K562 (cell line): ENCODE data around the gene SECISBP2. TPM values are rescaled to one million over a fixed set of nuclear protein-coding genes. Genes with fewer than 3 reads are reported as not detected.
A peak's percentile ranks its signal among the peaks of the same experiment; 100 is the strongest.

Source experiments
- DACH1 ChIP-seq: fragments of 450-650 bp; IDR thresholded peaks from 2 replicates; pipeline ENCODE4 v1.6.1; 2018; ENCODE audit not compliant: partially characterized antibody
- ETV1 ChIP-seq: fragments of 450-650 bp; conservative IDR thresholded peaks from 2 replicates; pipeline ENCODE4 v1.6.1; 2016; ENCODE audit warnings: missing genetic modification characterization, control low read depth, low read depth, missing compliant biosample characterization
- HMG20B ChIP-seq: fragments of 250-450 bp; sonication (Bioruptor Pico); IDR thresholded peaks from 2 replicates; pipeline ENCODE4 v1.5.0; 2021; ENCODE audit warnings: mild to moderate bottlenecking
- MEF2A ChIP-seq: IDR thresholded peaks from 2 replicates; pipeline ENCODE4 v1.6.1; 2011; ENCODE audit warnings: low read depth, mild to moderate bottlenecking, low read length, moderate library complexity; ENCODE audit not compliant: control insufficient read depth
- MYNN ChIP-seq, 2 experiments: sonication (generic); formaldehyde crosslinking in 1 of 2; IDR thresholded peaks; 2 replicates each; pipeline versions ENCODE4 v1.5.0 to v1.6.1; 2016 to 2020; ENCODE audit warnings: antibody characterized with exemption in 1 of 2, missing genetic modification reagents in 1 of 2
- PPARD ChIP-seq: fragments of 250-450 bp; sonication (Bioruptor Pico); IDR thresholded peaks from 2 replicates; pipeline ENCODE4 v1.8.0; 2022; ENCODE audit warnings: inconsistent platforms, mild to moderate bottlenecking, moderate library complexity
- RAD21 ChIP-seq, 2 experiments: fragments of 250-450 bp in 1 of 2; fragments of 450-650 bp in 1 of 2; sonication (Bioruptor Pico) in 1 of 2; formaldehyde crosslinking in 1 of 2; IDR thresholded peaks in 1 of 2; conservative IDR thresholded peaks in 1 of 2; 2 replicates each; pipeline versions ENCODE4 v1.4.0 to v1.8.0; 2020 to 2022; ENCODE audit warnings: mild to moderate bottlenecking in 2 of 2, moderate library complexity in 1 of 2
- RBM25 ChIP-seq: fragments of 200-400 bp; formaldehyde crosslinking; IDR thresholded peaks from 2 replicates; pipeline ENCODE4 v1.6.1; 2018; ENCODE audit warnings: low read length, low read depth, moderate library complexity; ENCODE audit not compliant: severe bottlenecking
- RBM39 ChIP-seq: fragments of 200-400 bp; formaldehyde crosslinking; optimal IDR thresholded peaks from 2 replicates; pipeline ENCODE3; 2018; ENCODE audit warnings: low read depth, low read length
- RCOR1 ChIP-seq, 2 experiments: IDR thresholded peaks; 2 replicates each; pipeline ENCODE4 v1.6.1; 2012; ENCODE audit warnings: low read depth in 2 of 2, low read length in 2 of 2, borderline replicate concordance in 1 of 2, improper control_type of control experiment in 1 of 2
- TAF7 ChIP-seq: fragments of 450-650 bp; IDR thresholded peaks from 2 replicates; pipeline ENCODE4 v1.6.1; 2016; ENCODE audit warnings: missing genetic modification characterization, missing compliant biosample characterization
- TRIM24 ChIP-seq, 2 experiments: fragments of 450-650 bp; IDR thresholded peaks; 2 replicates each; pipeline ENCODE4 v1.6.1; 2016
- ZKSCAN3 ChIP-seq: fragments of 250-450 bp; sonication (Bioruptor Pico); IDR thresholded peaks from 2 replicates; pipeline ENCODE4 v1.4.0; 2020
- ZNF347 ChIP-seq: fragments of 450-650 bp; formaldehyde crosslinking; IDR thresholded peaks from 2 replicates; pipeline ENCODE4 v1.4.0; 2020; ENCODE audit warnings: low read depth, mild to moderate bottlenecking, moderate library complexity
- ZNF57 ChIP-seq: fragments of 450-650 bp; formaldehyde crosslinking; IDR thresholded peaks from 2 replicates; pipeline ENCODE4 v1.4.0; 2020; ENCODE audit warnings: mild to moderate bottlenecking, moderate library complexity
- ZNF644 ChIP-seq: fragments of 200-800 bp; sonication (Bioruptor generic); IDR thresholded peaks from 2 replicates; pipeline ENCODE4 v1.6.1; 2016; ENCODE audit warnings: low read depth, missing genetic modification characterization, missing compliant biosample characterization
- ZSCAN32 ChIP-seq: fragments of 450-650 bp; formaldehyde crosslinking; IDR thresholded peaks from 2 replicates; pipeline ENCODE4 v1.4.0; 2020; ENCODE audit warnings: mild to moderate bottlenecking, moderate library complexity
- polyA plus RNA-seq, 8 experiments: library from polyadenylated mRNA; depleted of rRNA in 4 of 8; stranded (reverse) in 5 of 8; unstranded in 3 of 8; fragments of >200 nt; fragmentation: Nextera tagmentation in 2 of 8; fragmentation: Illumina TruSeq in 1 of 8; extraction: Ambion mirVana in 2 of 8; extraction: Trizol in 1 of 8; gene quantifications; 2 replicates each; pipeline versions ENCODE4 v1.2.1 to v1.2.3, GENCODE V29; 2011 to 2014; ENCODE audit warnings: inconsistent platforms in 1 of 8, missing spikeins in 1 of 8
- total RNA-seq, 7 experiments: library from RNA; depleted of rRNA in 6 of 7; stranded (reverse); fragments of >200 nt in 6 of 7; fragmentation: Illumina TruSeq in 2 of 7; extraction: Trizol in 2 of 7; gene quantifications; 2 replicates each; pipeline versions ENCODE4 v1.2.1 to v1.2.3, GENCODE V29; 2011 to 2021; ENCODE audit warnings: low replicate concordance in 1 of 7
- TF ChIP-seq, protein P1 (sequence below): fragments of 250-450 bp; sonication (Bioruptor Pico); IDR thresholded peaks from 2 replicates; pipeline ENCODE4 v1.5.0; 2021; ENCODE audit warnings: mild to moderate bottlenecking, moderate library complexity
- TF ChIP-seq, protein P2 (sequence below): fragments of 250-450 bp; sonication (Bioruptor Pico); IDR thresholded peaks from 2 replicates; pipeline ENCODE4 v1.9.0; 2021; ENCODE audit warnings: mild to moderate bottlenecking, inconsistent platforms

SECISBP2 gene
- total and polyA plus RNA-seq, 9 of the 15 experiments (the other 6 are each of a cell fraction or from before 2014, with no cell fraction given): 3.2 to 41.6 (median 26.1) TPM

DNA sequence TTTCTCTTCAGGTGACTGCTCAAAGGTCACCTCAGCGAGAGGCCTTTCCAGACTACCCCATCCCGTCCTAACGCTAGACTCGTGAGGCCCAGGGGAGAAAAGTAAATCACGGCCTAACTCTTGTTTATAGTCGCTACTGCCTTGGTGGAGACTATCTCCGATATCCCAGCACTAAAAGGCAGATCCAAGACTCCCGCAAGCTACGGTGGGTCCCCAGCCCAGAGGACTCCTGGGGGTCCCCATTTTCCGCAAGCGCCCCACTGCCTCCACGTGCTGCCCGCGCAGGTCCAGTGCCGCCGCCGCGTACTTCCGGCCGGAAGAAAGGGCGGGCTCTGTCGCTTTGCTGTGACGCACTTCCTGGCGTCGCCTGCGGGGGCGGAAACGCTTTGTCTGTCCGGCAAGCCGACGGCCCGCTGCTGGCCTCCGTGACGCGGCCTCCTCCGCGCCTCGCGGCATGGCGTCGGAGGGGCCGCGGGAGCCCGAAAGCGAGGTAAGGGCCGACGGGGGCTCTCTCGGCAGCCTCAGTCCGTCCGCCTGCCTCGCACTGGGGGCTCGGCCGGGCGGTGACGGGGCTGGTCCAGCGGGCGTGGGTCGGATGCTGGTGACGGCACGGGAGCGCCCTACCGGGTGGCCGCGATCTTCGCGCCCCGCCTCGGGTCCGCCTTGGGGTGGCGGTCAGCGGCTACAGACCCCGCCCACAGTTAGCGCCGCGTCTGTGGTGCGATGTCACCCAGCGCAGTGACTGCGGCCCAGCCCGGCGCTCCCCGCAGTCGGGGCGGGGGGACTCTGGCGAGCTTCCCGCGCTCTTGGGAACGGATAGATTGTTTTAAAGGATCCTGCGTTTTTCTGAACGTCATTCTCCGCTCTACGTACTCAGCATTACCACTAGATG is at the start of gene SECISBP2 (continued):
- TF ChIP-seq RCOR1 (IDR thresholded peaks at IDR 0.05; ENCODE audit: borderline replicate concordance in 1 of 2, low read depth in 2 of 2, low read length in 2 of 2) (peak in 1 of 2 experiments; percentile 30; a peak in 2 of 4 replicates), DACH1 (no peak), RAD21 (CRISPR knock-in tag; conservative IDR thresholded peaks at IDR 0.05 in 1 of 2, IDR thresholded peaks at IDR 0.05 in 1 of 2) (no peak), HMG20B (CRISPR knock-in tag) (no peak), ZNF347 (CRISPR knock-in tag) (no peak), PPARD (CRISPR knock-in tag) (no peak), ETV1 (peak; percentile 95), ZKSCAN3 (CRISPR knock-in tag) (no peak), MYNN (IDR thresholded peaks at IDR 0.05) (peak; percentile 44; the same call in 1 of the 2 replicates), MYNN (CRISPR knock-in tag; IDR thresholded peaks at IDR 0.05) (no peak), TAF7 (tag) (no peak), ZNF644 (tag) (no peak), TRIM24 (IDR thresholded peaks at IDR 0.05) (0 out of 4 replicates have a peak, but pooled peaks of 1 of the 2 experiments have one; percentile 24), MEF2A (no peak), RBM25 (peak; percentile 15), ZSCAN32 (CRISPR knock-in tag) (no peak), ZNF57 (CRISPR knock-in tag) (no peak), RBM39 (no peak)
- TF ChIP-seq, protein P1, sequence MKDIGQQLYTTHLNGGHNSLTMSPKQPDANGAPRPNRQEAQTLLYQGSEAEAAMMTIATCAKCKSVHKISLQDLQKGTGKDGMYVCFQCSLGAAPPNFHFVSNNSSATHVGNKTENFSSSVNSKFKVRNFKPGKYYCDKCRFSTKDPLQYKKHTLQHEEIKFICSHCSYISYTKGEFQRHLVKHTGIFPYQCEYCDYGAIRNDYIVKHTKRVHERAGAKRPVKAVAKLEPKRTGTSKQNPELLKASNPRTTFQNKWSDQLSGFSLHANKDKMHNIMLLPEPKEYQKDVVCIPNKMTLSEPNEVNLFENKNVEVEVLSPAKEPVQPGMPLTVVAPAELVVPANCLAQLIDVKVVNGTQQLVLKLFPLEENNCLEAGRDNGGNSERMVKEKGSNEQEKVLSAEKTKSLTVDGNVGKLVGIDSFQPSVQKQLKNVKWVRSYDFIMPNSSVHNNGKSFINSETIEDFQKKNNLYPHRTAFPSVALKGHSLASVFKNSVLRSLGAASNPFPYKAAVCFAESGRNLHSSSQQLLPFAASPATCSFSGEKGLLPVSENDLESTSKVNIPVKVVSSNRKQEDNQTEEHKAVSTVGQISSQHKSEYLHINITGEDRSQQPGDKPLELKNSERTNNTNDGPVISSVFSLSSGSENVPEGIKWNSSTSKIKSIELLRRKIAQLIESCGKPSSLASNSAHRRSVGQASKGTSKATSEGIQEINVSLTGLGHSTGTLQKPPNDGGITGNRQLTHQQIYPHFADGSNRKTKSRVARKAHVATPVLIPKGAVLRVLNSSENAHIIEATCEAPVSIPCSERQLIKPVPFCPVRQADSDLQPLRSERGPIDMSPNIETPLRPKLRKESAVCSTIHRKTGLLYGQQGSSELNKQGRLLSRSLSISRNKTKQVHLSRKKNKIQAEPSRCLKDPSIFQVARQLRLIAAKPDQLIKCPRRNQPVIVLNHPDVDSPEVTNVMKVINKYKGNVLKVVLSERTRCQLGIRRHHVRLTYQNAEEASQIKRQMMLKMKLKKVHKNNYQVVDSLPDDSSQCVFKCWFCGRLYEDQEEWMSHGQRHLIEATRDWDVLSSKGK (CRISPR knock-in tag): no peak
- TF ChIP-seq, protein P2, sequence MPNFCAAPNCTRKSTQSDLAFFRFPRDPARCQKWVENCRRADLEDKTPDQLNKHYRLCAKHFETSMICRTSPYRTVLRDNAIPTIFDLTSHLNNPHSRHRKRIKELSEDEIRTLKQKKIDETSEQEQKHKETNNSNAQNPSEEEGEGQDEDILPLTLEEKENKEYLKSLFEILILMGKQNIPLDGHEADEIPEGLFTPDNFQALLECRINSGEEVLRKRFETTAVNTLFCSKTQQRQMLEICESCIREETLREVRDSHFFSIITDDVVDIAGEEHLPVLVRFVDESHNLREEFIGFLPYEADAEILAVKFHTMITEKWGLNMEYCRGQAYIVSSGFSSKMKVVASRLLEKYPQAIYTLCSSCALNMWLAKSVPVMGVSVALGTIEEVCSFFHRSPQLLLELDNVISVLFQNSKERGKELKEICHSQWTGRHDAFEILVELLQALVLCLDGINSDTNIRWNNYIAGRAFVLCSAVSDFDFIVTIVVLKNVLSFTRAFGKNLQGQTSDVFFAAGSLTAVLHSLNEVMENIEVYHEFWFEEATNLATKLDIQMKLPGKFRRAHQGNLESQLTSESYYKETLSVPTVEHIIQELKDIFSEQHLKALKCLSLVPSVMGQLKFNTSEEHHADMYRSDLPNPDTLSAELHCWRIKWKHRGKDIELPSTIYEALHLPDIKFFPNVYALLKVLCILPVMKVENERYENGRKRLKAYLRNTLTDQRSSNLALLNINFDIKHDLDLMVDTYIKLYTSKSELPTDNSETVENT (CRISPR knock-in tag): peak; percentile 57; the same call in 1 of the 2 replicates
